MCF 10A (cell line): Measurements from ENCODE around the gene ACTA1. TPM values are rescaled to one million over a fixed set of nuclear protein-coding genes. Genes with fewer than 3 reads are reported as not detected.

Source experiments
- BruUV-seq: library from RNA; stranded (reverse); fragments of 400-500 nt; replicated peaks from 2 replicates; lab custom pipeline; 2021; lab: Mats Ljungman, UMichigan
- CTCF ChIA-PET: fragments of 300-600 bp; sonication (Branson Sonifier 250); formaldehyde crosslinking; extraction: SDS; loops from one replicate; lab custom pipeline; 2021; ENCODE audit warnings: antibody characterized with exemption, inconsistent platforms; lab: Yijun Ruan, JAX
- POLR2A ChIA-PET: fragments of 300-600, 350-650 bp; sonication (Branson Sonifier 250); formaldehyde crosslinking; extraction: SDS; loops from one replicate; lab custom pipeline; 2020; ENCODE audit warnings: antibody characterized with exemption, inconsistent platforms; lab: Yijun Ruan, JAX
- DNase-seq: peaks from one replicate; pipeline ENCODE4 v3.0.0-alpha.2; 2018; ENCODE audit not compliant: unreplicated experiment
- H3K27ac Mint-ChIP-seq: one replicate; pipeline ENCODE4 v1.8.0; 2022; ENCODE audit warnings: mild to moderate bottlenecking, low read depth, mixed read lengths; ENCODE audit not compliant: unreplicated experiment
- H3K27me3 Mint-ChIP-seq: one replicate; pipeline ENCODE4 v1.8.0; 2022; ENCODE audit warnings: mixed read lengths; ENCODE audit not compliant: insufficient read depth, unreplicated experiment
- H3K36me3 Mint-ChIP-seq: one replicate; pipeline ENCODE4 v1.8.0; 2022; ENCODE audit warnings: mild to moderate bottlenecking, moderate library complexity, mixed read lengths; ENCODE audit not compliant: insufficient read depth, unreplicated experiment
- H3K4me1 Mint-ChIP-seq: one replicate; pipeline ENCODE4 v1.8.0; 2022; ENCODE audit warnings: mixed read lengths; ENCODE audit not compliant: insufficient read depth, unreplicated experiment
- H3K4me3 Mint-ChIP-seq: one replicate; pipeline ENCODE4 v1.8.0; 2022; ENCODE audit warnings: mild to moderate bottlenecking, moderate library complexity, mixed read lengths; ENCODE audit not compliant: unreplicated experiment
- H3K9me3 Mint-ChIP-seq: one replicate; pipeline ENCODE4 v1.8.0; 2022; ENCODE audit warnings: mixed read lengths; ENCODE audit not compliant: unreplicated experiment
- intact Hi-C: fragments of 100-400 bp; cut with micrococcal nuclease; formaldehyde crosslinking; loops from 2 replicates; pipeline ENCODE4 v1.14.1; 2022
- total RNA-seq: library from RNA; stranded (reverse); gene quantifications from 2 replicates; pipeline ENCODE4 v1.2.3, GENCODE V29; 2022
- TF ChIP-seq, protein P1 (sequence below): fragments of 200-600 bp; IDR thresholded peaks from one replicate; pipeline ENCODE4 v1.8.0; 2022; ENCODE audit warnings: antibody characterized with exemption, mild to moderate bottlenecking; ENCODE audit not compliant: unreplicated experiment

ACTA1 gene
- total RNA-seq, 1 experiment from 2014 or later, result not detected

DNA sequence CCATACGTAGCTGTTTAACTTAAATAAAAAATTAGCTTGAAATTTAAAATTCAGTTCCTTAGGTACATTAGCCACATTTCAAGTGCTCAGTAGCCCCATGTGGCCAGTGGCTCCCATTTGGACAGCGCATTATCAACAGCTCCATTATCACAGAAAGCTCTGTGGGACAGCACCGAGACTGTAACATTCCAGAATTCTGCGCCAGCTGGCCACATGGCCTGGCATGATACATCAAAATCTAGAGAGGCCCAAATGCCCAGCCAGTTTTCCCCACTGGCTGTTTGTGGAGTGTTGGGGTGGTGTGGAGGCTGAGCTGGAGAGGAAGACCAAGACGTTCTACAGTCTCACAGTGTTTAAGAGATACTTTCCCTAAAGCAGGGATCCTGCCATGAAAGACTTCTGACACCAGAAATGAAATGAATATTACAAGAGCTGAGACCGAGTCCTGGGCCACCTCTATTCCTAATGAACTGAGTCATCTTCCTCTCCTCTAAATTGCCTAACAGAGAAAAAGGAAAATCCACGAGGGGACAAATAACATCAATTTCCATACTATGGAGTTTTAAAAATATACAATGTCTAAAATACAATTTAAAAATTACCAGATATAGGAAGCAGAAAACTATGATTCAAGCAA, 27.3 kb upstream of the ACTA1 start:
- intact Hi-C loops, result no loop called here
- H3K27ac Mint-ChIP-seq, result no peak overlapping the region
- no peaks in the 10 kb centered on the region for H3K27me3 Mint-ChIP-seq
- peaks cover 100% of the 10 kb centered on the region for H3K36me3 Mint-ChIP-seq
- TF ChIP-seq, protein P1, sequence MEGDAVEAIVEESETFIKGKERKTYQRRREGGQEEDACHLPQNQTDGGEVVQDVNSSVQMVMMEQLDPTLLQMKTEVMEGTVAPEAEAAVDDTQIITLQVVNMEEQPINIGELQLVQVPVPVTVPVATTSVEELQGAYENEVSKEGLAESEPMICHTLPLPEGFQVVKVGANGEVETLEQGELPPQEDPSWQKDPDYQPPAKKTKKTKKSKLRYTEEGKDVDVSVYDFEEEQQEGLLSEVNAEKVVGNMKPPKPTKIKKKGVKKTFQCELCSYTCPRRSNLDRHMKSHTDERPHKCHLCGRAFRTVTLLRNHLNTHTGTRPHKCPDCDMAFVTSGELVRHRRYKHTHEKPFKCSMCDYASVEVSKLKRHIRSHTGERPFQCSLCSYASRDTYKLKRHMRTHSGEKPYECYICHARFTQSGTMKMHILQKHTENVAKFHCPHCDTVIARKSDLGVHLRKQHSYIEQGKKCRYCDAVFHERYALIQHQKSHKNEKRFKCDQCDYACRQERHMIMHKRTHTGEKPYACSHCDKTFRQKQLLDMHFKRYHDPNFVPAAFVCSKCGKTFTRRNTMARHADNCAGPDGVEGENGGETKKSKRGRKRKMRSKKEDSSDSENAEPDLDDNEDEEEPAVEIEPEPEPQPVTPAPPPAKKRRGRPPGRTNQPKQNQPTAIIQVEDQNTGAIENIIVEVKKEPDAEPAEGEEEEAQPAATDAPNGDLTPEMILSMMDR, result no peak
- BruUV-seq, result no TSS peak
- no peaks in the 10 kb centered on the region for H3K9me3 Mint-ChIP-seq
- CTCF ChIA-PET, result interaction anchor here (0.8 to 2.1 kb wide), 6 partner anchors 9 to 203 kb away, joined by 3 to 13 read pairs (median 4); no protein-coding TSS in a partner anchor
- POLR2A ChIA-PET, result interaction anchor here (0.6 to 1.2 kb wide), 4 partner anchors 9 to 1738 kb away, joined by 3 read pairs; no protein-coding TSS in a partner anchor
- H3K4me3 Mint-ChIP-seq, result no peak overlapping the region
- no peak for DNase-seq
- H3K4me1 Mint-ChIP-seq, result peaks cover 4% of the 10 kb centered on the region

DNA sequence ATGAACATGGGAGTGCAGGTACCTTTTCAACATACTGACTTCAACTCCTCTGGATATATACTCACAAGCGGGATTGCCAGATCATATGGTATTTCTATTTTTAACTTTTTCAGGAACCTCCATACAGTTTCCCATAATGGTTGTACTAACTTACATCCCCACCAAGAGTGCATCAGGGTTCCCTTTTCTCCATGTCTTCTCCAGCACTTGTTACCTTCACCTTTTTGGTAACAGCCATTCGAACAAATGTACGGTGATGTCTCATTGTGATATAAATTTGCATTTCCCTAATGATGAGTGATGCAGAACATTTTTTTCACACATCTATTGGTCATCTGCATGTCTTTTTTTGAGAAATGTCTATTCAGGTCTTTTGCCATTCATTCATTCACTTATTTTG, 25.9 kb upstream of the ACTA1 start:
- H3K27ac Mint-ChIP-seq, result no peak overlapping the region
- TF ChIP-seq, protein P1, result no peak
- CTCF ChIA-PET, result interaction anchor here (1.1 to 2.1 kb wide), 3 partner anchors 22 to 206 kb away, joined by 3 to 13 read pairs (median 8); no protein-coding TSS in a partner anchor
- no peak for DNase-seq
- POLR2A ChIA-PET, result interaction anchor here (1.2 kb wide), 1 partner anchor 8 kb away, joined by 3 read pairs; no protein-coding TSS in a partner anchor
- H3K4me3 Mint-ChIP-seq, result no peak overlapping the region
- BruUV-seq, result no TSS peak
- no peaks in the 10 kb centered on the region for H3K9me3 Mint-ChIP-seq
- peaks cover 6% of the 10 kb centered on the region for H3K4me1 Mint-ChIP-seq
- H3K36me3 Mint-ChIP-seq, result peaks cover 100% of the 10 kb centered on the region
- intact Hi-C loops, result no loop called here
- H3K27me3 Mint-ChIP-seq, result no peaks in the 10 kb centered on the region

DNA sequence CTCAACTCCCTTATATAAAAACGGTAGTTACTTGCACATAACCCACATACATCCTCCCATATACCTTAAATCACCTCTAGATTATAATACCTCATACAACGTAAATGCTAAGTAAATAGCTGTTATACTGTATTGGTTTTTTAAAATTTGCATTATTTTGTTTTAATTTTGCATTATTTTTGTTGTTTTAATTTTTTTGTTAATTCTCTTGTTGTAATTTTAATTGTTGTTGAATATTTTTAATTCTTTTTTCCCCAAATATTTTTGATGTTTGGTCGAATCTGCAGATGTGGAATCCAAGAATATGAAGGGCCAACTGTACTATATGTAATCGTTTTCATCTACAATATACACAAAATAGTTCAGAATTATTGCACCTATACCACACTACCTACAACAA, 23.5 kb upstream of the ACTA1 start:
- CTCF ChIA-PET, result interaction anchor here (1.1 to 2.2 kb wide), 5 partner anchors 10 to 792 kb away, joined by 3 to 13 read pairs (median 3); no protein-coding TSS in a partner anchor

GRCh38 chr1:229456016-229456415, 22.1 kb upstream of the ACTA1 start:
- intact Hi-C loops, result no loop called here
- H3K4me3 Mint-ChIP-seq, result no peak overlapping the region
- BruUV-seq, result no TSS peak
- CTCF ChIA-PET, result interaction anchor here (0.6 to 1.5 kb wide), 5 partner anchors 12 to 198 kb away, joined by 3 to 13 read pairs (median 3); no protein-coding TSS in a partner anchor
- H3K27me3 Mint-ChIP-seq, result no peaks in the 10 kb centered on the region
- TF ChIP-seq, protein P1, result no peak
- no peaks in the 10 kb centered on the region for H3K9me3 Mint-ChIP-seq
- no peak overlapping the region for H3K27ac Mint-ChIP-seq
- no peak for DNase-seq
- H3K36me3 Mint-ChIP-seq, result peaks cover 99% of the 10 kb centered on the region
- H3K4me1 Mint-ChIP-seq, result peaks cover 6% of the 10 kb centered on the region
- POLR2A ChIA-PET, result no interaction called here

More for the DNA sequence above, 23.5 kb upstream of the ACTA1 start:
- intact Hi-C loops, result no loop called here
- peaks cover 99% of the 10 kb centered on the region for H3K36me3 Mint-ChIP-seq
- TSS peak; percentile 11 for BruUV-seq
- H3K27me3 Mint-ChIP-seq, result no peaks in the 10 kb centered on the region
- no peak overlapping the region for H3K4me3 Mint-ChIP-seq
- peaks cover 6% of the 10 kb centered on the region for H3K4me1 Mint-ChIP-seq
- H3K9me3 Mint-ChIP-seq, result no peaks in the 10 kb centered on the region
- DNase-seq, result no peak
- POLR2A ChIA-PET, result interaction anchor here (1.0 kb wide), 1 partner anchor 24 kb away, joined by 6 read pairs; no protein-coding TSS in a partner anchor
- H3K27ac Mint-ChIP-seq, result no peak overlapping the region
- TF ChIP-seq, protein P1, result no peak
